Measurements from ENCODE around the gene SERINC2.
A peak's percentile ranks its signal among the peaks of the same experiment; 100 is the strongest.
"Not testable (repeated sequence)": the region's sequence is repeated elsewhere in the genome, so short reads cannot be mapped to it uniquely, and the experiment has no call there.

SERINC2 gene

GRCh38 chr1:31472673-31473072, 59.7 kb downstream of the SERINC2 start:
- not testable (repeated sequence) for DNase-seq

- DNase-seq = not testable (repeated sequence)
These were observed 60.5 kb downstream of the SERINC2 start for GRCh38 chr1:31473508-31473907.

- not testable (repeated sequence) for DNase-seq
These were observed 61.6 kb downstream of the SERINC2 start for GRCh38 chr1:31474567-31474966.

GRCh38 chr1:31476891-31477846, 64.2 kb downstream of the SERINC2 start:
- DNase-seq = peak in 1 of 3 experiments; percentile 90

DNA sequence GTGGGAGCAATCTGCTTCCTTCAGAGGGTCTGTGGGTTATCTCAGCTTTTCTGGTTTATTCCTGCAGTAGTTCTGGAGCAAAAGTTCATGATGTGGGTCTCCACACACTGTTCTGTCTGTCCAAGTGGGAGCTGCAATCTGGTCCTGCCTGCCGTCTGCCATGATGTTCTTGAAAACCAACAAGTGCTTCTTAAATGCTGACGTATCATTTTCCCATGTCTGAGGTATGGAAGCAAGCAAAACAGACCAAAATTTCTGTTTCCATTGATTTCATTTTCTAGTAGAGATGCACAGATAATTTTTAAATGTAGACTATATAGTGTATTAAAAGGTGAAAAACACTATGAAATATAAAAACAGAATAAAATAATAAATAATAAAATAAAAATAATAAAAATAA, 65.2 kb downstream of the SERINC2 start:
- DNase-seq = no peak

GRCh38 chr1:31479811-31480210, 66.8 kb downstream of the SERINC2 start:
- DNase-seq = no peak

- not testable (repeated sequence) for DNase-seq
These were observed 67.4 kb downstream of the SERINC2 start for GRCh38 chr1:31480426-31480825.

DNA sequence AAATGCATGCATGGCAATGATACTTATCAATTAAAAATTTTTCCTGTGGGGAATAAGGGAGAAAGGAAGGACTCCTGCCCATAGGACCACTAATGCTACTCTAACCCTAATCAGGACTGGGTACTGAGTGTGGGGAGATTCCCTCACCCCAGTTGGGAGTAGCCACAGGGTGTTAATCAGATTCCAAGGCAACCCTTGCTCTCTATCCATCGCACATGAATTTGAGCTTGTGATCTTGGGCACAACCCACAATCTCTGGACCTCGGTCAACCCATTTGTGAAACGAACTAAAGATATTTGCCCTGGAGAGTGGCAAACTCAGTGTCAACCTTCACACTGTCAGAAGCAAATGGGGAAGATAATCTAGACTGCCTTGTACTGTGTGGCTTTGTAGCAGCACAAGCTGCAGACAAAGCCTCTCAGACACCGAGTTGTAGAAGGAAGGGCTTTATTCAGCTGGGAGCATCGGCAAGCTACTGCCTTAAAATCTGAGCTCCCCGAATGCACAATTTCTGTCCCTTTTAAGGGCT, 69.5 kb downstream of the SERINC2 start:
- no peak for DNase-seq

GRCh38 chr1:31483012-31483946, 70.3 kb downstream of the SERINC2 start:
- peak in 2 of 3 experiments; percentile 43 to 70 for DNase-seq
